Stimulated activated CD4-positive, alpha-beta T cell treated with anti-CD3 and anti-CD28 coated beads, Interleukin-4, amount 100 ng/mL, for 48 hours (primary cell): ENCODE measurements around the gene PLA2G15.
A peak's percentile ranks its signal among the peaks of the same experiment; 100 is the strongest.
"Not testable (repeated sequence)": the region's sequence is repeated elsewhere in the genome, so short reads cannot be mapped to it uniquely, and the experiment has no call there.

Source experiments
- DNase-seq, 2 donors: peaks; one replicate each; pipeline ENCODE4 v3.0.0-alpha.2; 2020; ENCODE audit warnings: low read depth in 2 of 2

Gene PLA2G15

GRCh38 chr16:68279726-68280558 lies 34.8 kb downstream of the PLA2G15 start:
- no peak for DNase-seq

DNA sequence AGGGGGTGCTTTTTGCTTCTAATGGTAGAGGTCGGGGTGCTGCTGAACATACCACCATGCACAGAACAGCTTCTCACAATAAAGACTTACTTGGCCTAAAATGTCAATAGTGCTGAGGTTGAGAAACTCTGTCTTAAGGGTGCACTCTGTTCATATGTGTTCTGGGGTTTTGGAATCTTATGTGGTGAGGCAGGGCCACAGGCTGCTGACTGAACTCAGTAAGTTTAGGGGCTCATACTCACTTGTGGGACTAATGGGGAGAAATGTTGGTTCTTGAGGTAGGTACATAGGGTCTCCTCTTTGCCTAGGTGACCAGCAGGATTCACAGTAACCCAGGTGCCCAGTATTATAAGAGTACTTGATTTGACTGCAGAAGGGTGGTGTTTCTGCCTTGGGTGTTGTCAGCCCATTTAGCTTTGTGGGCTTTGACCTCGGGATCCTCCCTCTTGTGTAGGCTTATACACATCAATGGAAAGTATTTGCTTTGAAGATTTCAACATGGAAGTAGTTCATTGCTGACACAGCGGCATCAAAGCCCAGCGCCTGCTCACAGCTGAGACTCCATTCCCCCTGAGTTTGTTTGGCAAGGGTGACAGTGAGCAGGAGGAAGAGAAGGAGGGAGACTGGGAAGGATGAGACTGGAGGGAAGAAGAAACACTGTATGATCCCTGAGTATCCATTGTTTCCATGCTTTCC lies 36.3 kb downstream of the PLA2G15 start:
- no peak for DNase-seq

DNA sequence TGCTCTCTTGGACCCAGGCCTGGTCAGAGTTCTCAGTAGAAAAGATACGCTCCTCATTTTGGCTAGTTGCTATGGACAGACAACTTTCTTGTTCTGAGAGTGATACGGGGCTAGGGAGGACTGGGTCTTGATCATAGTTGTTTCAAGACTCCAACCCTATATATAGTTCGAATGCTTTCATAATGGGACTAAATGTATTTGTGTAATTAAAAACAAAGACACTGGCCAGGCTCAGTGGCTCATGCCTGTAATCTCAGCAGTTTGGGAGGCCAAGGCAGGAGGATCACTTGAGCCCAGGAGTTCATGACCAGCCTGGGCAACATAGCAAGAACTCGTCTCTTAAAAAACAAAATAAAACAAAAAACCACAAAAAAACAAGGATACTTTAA lies 36.9 kb downstream of the PLA2G15 start:
- no peak for DNase-seq

DNA sequence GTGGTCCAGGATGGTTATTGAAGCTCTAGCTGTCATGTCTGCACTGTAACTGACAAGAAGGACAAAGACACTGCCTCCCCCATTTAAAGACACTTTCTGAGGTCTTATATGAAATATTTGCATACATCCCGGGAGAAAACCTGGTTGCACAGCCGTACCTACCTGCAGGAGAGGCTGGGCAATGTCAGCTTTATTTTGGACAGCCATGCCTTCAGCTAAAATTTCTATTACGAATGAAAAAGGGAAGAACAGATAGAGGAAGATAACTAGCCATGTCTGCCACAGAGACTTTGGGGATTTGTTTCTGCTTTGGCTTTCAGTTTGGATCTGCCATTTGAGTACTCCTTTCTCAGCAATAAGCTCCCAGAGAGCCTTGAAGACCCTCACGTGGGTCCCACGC lies 38.2 kb downstream of the PLA2G15 start:
- DNase-seq = no peak

GRCh38 chr16:68283801-68284598 lies 38.8 kb downstream of the PLA2G15 start:
- no peak for DNase-seq

- no peak for DNase-seq
Measured at GRCh38 chr16:68284847-68285246, 39.7 kb downstream of the PLA2G15 start.

- no peak for DNase-seq
Measured at GRCh38 chr16:68285683-68286082, 40.5 kb downstream of the PLA2G15 start.

- no peak for DNase-seq
Measured at GRCh38 chr16:68286153-68287074, 41.2 kb downstream of the PLA2G15 start.

DNA sequence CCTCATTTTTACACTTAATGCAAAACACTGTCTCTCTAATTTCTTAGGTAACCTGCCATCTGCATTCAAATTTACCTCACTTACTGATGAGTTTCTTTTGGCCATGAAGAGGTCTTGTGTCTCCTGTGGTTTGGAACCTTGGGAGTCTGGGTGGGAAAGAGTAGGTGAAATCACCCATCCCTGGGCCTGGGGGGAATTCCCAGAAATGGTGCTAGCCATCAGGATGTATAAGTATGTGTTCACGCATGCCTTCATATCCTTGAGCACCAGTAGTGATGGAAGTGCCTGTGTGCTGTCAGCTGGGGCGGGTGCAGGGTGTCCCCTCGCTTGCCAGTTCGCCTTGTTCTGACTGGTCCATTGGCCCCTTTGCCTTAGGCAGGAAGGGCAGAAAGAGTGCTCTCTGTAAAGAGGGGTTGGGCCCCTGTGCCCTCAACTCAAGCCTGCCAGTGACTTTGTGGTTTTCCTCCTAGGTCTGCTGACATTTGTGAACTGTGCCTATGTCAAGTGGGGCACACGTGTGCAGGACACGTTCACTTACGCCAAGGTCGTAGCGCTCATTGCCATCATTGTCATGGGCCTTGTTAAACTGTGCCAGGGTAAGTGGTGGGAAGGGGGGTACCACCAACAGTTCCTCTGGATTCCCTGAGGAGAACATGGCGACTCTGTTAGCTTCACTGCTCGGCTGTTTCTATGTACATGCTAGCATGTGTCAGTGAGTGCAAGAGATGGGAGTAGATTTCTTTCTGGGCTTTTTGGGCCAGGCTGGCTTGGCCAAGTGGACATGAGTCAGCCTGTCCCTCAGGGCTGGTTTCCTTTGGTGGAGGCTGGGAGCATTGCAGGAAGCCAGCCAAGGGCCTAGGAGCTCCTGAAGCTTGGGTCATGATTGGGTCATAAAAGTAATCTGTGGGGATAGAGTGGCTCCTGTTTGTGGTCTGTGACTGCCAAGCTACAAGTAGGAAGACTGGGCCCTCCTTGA lies 42.4 kb downstream of the PLA2G15 start:
- no peak for DNase-seq

DNA sequence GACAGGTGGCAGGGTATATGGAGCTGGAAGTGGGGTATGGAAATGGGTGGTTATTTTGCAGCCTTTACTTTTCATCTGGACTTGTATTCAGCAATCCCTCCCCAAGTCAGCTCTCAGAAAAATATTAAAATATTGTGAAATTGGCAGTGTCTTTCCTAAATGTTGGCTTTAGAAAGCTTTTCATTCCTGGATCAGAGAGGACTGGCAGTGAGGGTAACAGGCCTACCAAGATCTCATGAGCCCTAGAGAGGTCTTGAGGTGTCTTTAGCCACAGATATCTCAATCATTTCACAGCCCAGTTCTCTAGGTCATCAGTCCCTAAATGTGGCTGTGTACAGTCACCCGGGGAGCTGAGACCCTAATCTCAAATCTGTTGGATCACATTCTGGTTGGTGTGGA lies 43.1 kb downstream of the PLA2G15 start:
- DNase-seq = no peak

DNA sequence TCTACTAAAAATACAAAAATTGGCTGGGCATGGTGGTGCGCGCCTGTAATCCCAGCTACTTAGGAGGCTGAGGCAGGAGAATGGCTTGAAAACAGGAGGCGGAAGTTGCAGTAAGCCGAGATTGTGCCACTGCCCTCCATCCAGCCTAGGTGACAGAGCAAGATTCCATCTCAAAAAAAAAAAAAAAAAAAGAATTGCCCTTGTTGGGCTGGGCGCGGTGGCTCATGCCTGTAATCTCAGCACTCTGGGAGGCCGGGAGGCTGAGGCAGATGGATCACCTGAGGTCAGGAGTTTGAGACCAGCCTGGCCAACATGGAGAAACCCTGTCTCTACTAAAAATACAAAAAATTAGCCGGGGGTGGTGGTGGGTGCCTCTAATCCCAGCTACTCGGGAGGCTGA lies 43.6 kb downstream of the PLA2G15 start:
- DNase-seq = not testable (repeated sequence)

DNA sequence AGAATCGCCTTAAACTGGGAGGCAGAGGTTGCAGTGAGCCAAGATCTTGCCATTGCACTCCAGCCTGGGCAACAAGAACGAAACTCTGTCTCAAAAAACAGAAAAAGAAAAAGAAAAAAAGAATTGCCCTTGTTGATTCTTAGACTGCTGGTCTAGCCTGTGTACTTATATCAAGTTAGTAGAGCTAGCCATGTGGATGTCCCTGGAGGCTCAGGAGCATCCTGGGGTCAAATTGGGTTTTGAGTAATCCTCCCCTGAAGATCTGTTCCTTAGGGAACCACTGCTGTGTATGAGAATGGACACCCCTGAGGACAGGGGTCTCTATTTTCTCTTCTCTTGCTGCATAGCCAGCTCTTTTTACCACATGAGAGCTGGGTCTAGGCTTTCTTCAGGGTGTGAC lies 44.0 kb downstream of the PLA2G15 start:
- DNase-seq = no peak

DNA sequence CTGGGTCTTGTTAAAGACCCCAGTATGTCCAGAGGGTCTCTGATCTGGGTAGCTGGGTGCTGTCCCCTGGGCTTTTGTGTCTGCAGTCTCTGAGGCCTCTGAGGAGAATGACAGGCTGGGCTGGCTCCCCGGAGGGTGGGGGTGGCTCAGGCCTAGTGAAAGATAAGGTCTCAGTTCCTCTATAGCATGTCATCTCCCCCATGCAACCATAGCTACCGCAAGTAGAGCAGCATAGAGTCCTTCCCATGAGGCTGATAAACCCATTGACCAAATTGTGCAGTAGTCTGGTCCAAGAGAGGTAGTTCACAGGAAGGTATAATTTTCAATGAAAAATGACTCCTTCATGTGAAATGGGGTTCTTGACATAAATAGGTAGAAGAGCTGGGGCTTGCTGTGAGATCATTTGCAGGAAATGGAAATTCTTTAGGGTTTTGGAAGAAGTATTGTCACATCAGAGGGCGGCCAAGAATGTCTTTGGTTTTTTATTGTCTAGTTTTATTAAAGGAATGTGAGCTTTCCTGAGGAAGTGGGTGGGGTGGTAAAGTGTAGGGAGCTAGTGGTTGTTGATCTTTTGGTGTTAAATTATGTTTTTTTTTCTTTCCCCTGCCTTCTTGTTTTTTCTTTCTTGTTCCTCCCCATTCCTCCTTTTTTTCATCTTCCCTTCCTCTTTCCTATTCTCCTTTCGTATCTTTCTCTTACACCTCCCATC lies 44.6 kb downstream of the PLA2G15 start:
- DNase-seq = peak; percentile 50 to 56

GRCh38 chr16:68290450-68290849 lies 45.3 kb downstream of the PLA2G15 start:
- DNase-seq = no peak

- no peak for DNase-seq
Measured at GRCh38 chr16:68291227-68291626, 46.1 kb downstream of the PLA2G15 start.

- DNase-seq = no peak
Measured at GRCh38 chr16:68292425-68292824, 47.3 kb downstream of the PLA2G15 start.

- DNase-seq = no peak
Measured at GRCh38 chr16:68296291-68296690, 51.1 kb downstream of the PLA2G15 start.

- no peak for DNase-seq
Measured at GRCh38 chr16:68296693-68297092, 51.5 kb downstream of the PLA2G15 start.

- DNase-seq = no peak
Measured at GRCh38 chr16:68297908-68298307, 52.7 kb downstream of the PLA2G15 start.

GRCh38 chr16:68298312-68298711 lies 53.1 kb downstream of the PLA2G15 start:
- DNase-seq = no peak
